ENCODE data around the gene BTN1A1. TPM values are rescaled to one million over a fixed set of nuclear protein-coding genes. Genes with fewer than 3 reads are reported as not detected.

BTN1A1 gene
- total RNA-seq, 1 donor from 2014 or later = not detected

DNA sequence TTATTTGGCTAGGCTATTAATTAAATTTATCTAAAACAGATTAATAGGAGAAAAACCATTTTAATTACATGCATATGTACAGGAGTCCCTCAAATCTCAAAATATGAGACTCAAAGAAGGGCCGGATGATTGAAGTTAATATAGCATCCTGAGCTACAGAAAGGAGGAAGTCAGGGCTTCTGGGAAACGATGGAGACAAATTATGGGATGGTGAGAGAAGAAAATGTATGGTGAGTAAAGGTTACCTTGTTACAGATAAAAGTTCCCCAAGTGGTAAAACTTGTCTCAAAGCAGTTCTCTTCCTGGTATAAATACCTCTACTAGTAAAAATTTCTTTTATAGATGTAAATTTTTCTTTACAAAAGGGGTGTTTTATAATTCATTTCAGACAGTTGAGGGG is 15.9 kb upstream of the BTN1A1 start:
- Histone ChIP-seq H3K9me3 (no peaks in the 10 kb centered on the region), H3K4me1 (no peaks in the 10 kb centered on the region)
- TF ChIP-seq, protein P1, sequence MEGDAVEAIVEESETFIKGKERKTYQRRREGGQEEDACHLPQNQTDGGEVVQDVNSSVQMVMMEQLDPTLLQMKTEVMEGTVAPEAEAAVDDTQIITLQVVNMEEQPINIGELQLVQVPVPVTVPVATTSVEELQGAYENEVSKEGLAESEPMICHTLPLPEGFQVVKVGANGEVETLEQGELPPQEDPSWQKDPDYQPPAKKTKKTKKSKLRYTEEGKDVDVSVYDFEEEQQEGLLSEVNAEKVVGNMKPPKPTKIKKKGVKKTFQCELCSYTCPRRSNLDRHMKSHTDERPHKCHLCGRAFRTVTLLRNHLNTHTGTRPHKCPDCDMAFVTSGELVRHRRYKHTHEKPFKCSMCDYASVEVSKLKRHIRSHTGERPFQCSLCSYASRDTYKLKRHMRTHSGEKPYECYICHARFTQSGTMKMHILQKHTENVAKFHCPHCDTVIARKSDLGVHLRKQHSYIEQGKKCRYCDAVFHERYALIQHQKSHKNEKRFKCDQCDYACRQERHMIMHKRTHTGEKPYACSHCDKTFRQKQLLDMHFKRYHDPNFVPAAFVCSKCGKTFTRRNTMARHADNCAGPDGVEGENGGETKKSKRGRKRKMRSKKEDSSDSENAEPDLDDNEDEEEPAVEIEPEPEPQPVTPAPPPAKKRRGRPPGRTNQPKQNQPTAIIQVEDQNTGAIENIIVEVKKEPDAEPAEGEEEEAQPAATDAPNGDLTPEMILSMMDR (IDR thresholded peaks at IDR 0.05) = no peak

DNA sequence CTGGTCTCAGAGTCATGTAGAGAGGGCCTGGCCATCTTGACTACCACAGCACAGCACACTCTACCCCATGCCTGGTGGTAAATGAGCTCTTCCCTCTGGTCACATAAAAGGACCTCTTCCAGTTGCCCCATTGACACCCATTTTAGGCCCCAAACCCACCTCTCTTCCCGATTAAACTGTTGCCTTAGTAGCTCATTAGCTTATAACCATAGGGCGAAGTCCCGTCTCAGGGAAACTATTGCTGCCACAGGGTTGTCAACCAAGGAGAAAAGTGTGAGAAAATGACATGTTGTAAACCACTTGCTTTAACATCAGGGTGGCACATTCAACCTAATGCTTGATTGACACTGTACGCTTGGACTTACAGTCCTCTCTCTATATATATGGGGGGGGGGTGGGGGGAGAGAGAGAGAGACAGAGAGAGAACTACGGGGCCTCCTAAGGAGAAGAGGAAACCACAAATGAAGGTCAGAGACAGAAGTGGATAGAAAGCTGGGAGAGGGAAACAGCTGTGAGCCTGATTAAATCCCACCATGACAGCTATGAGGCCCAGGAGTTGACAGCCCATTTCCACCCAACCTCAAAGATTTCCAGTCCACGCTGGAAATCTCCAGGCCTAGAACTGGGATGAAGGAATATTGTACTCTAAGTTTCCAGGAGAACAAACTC is 14.9 kb upstream of the BTN1A1 start:
- Histone ChIP-seq H3K4me3 (no peak overlapping the region), H3K27ac (no peak overlapping the region), H3K9me3 (no peaks in the 10 kb centered on the region), H3K4me1 (no peaks in the 10 kb centered on the region), H3K36me3 (no peaks in the 10 kb centered on the region), H3K27me3 (no peaks in the 10 kb centered on the region)
- intact Hi-C loops (cut with DNase I) = no loop called here
- TF ChIP-seq, protein P1 (IDR thresholded peaks at IDR 0.05) = no peak
- no peak for DNase-seq (ENCODE audit: low spot score in 2 of 2)

More for the DNA sequence above, 15.9 kb upstream of the BTN1A1 start:
- no peak overlapping the region for H3K4me3 ChIP-seq
- H3K27me3 ChIP-seq = no peaks in the 10 kb centered on the region
- intact Hi-C loops (cut with DNase I) = no loop called here
- DNase-seq (ENCODE audit: low spot score in 2 of 2) = no peak
- H3K36me3 ChIP-seq = no peaks in the 10 kb centered on the region
- no peak overlapping the region for H3K27ac ChIP-seq

DNA sequence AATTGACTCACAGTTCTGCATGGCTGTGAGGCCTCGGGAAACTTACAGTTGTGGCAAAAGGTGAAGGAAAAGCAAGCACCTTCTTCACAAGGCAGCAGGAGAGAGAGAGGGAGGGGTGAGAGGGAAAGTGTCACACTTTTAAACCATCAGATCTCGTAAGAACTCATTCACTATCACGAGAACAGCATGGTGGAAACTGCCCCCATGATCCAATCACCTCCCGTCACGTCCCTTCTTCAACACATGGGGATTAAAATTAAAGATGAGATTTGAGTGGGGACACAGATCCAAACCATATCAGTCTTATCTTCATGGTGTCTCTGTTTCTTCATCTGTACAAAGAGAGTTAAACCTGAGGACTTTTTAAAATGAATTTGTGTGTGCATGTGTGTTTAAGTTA is 13.7 kb upstream of the BTN1A1 start:
- Histone ChIP-seq H3K27ac (no peak overlapping the region), H3K4me1 (no peaks in the 10 kb centered on the region), H3K36me3 (no peaks in the 10 kb centered on the region), H3K4me3 (no peak overlapping the region), H3K27me3 (no peaks in the 10 kb centered on the region), H3K9me3 (no peaks in the 10 kb centered on the region)
- TF ChIP-seq, protein P1 (IDR thresholded peaks at IDR 0.05) = no peak
- no peak for DNase-seq (ENCODE audit: low spot score in 2 of 2)
- intact Hi-C loops (cut with DNase I) = no loop called here

DNA sequence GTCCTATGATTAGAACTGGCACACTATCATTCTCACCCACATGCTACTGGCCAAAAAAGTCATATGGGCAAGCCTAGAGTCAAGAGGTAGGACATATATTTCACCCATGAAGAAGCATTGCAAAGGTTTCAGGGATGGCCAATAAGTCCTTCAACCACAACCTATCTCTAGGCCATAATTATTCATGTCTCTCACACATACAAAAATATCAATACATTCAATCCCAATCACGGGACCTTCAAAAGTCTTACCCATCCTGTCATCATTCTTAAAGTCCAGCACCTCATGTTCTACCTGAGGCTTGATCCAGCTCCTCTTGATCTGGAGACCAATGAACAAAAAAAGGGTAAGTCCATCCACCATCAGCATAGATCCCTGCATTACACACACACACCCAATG is 12.6 kb upstream of the BTN1A1 start:
- Histone ChIP-seq H3K9me3 (no peaks in the 10 kb centered on the region), H3K27ac (no peak overlapping the region), H3K36me3 (no peaks in the 10 kb centered on the region), H3K27me3 (no peaks in the 10 kb centered on the region), H3K4me1 (no peaks in the 10 kb centered on the region), H3K4me3 (no peak overlapping the region)
- no peak for DNase-seq (ENCODE audit: low spot score in 2 of 2)
- intact Hi-C loops (cut with DNase I) = no loop called here
- TF ChIP-seq, protein P1 (IDR thresholded peaks at IDR 0.05) = no peak

DNA sequence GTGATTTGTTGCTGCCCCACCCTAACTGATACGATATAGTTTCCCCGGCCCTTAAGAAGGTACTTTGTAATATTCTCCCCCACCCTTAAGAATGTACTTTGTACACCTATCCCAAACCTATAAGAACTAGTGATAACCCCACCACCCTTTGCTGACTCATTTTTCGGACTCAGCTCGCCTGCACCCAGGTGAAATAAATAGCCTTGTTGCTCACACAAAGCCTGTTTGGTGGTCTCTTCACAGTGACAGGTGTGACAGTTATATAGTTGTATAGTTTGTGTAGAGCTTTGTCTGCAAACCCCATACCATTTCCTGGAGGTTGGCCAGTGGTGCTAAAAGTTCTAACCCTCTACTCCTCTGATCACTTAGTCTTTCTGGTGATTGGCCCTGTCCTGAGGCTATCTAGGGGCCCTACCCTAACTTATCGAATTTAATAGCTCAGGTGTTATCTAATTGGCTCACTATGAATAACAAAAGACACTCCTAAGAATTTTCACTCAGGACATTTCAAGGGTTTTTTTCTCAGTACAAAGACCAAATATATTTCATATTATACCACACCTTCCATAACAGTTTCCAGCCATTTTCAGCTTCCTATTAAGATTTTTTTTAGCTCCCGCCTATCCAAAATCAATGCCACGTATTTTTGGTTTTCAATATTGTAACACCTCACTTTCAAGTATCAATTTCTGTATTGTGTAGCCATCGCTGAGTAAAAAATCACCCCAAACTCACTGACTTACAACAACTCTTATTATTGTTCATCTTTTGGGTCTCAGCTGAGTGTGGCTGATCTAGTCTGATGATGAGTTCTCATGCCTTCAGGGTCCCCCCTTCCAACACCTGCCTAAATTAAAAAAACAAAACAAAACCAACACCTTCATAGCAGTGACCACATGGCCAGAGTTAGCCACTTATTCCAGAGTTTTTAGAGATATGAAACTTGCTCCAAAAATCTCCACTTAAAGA is 9.8 kb upstream of the BTN1A1 start:
- Histone ChIP-seq H3K9me3 (no peaks in the 10 kb centered on the region), H3K4me1 (no peaks in the 10 kb centered on the region), H3K36me3 (no peaks in the 10 kb centered on the region), H3K27ac (no peak overlapping the region), H3K27me3 (no peaks in the 10 kb centered on the region), H3K4me3 (no peak overlapping the region)
- intact Hi-C loops (cut with DNase I) = no loop called here
- DNase-seq (ENCODE audit: low spot score in 2 of 2) = no peak
- TF ChIP-seq, protein P1 (IDR thresholded peaks at IDR 0.05) = no peak
